ENCODE data around the gene HSD3B2. TPM values are rescaled to one million over a fixed set of nuclear protein-coding genes. Genes with fewer than 3 reads are reported as not detected.
A peak's percentile ranks its signal among the peaks of the same experiment; 100 is the strongest.

The HSD3B2 gene
- total RNA-seq, 4 donors from 2014 or later, result 3.0 to 125 (median 46.4) TPM

DNA sequence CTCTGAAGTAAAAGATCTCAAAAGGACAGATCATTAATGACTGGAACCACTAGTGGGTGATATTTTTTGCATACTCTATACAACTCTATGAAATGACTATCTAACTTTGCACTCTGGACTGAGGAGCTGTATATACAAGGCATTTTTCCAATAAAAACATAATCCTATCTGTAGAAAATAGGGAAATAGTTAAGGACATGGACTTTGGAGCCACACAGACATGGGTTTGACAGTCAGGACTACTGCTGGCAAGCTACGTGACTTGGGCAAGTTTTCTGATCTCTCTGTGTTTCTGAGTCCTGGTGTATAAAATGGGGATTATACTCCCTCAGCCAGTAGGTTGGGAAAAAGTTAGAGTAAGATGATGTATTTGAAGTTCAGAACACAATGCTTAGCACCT, 20.9 kb upstream of the HSD3B2 start:
- Histone ChIP-seq H3K27ac (peak overlapping the region; percentile 37 to 59 (median 51)), H3K36me3 (no peaks in the 10 kb centered on the region), H3K27me3 (no peaks in the 10 kb centered on the region), H3K4me1 (peaks cover 0 to 34% (median 16%) of the 10 kb centered on the region in 4 donors), H3K4me3 (no peak overlapping the region), H3K9me3 (no peaks in the 10 kb centered on the region)
- intact Hi-C loops (cut with DNase I; ENCODE audit: low total_unique reads) (no loop called here), in situ Hi-C loops (cut with MboI; ENCODE audit: low pct_ligation_motif_present in 1 of 4, low pct_unique_long_range_greater_than_20kb in 1 of 4, low sequenced_read_pairs in 3 of 4) (no loop called here)
- TF ChIP-seq EP300 (IDR thresholded peaks at IDR 0.05; ENCODE audit: low read depth) (no peak), POLR2A (IDR thresholded peaks at IDR 0.05) (no peak), POLR2AphosphoS5 (IDR thresholded peaks at IDR 0.05) (no peak)
- TF ChIP-seq, protein P1, sequence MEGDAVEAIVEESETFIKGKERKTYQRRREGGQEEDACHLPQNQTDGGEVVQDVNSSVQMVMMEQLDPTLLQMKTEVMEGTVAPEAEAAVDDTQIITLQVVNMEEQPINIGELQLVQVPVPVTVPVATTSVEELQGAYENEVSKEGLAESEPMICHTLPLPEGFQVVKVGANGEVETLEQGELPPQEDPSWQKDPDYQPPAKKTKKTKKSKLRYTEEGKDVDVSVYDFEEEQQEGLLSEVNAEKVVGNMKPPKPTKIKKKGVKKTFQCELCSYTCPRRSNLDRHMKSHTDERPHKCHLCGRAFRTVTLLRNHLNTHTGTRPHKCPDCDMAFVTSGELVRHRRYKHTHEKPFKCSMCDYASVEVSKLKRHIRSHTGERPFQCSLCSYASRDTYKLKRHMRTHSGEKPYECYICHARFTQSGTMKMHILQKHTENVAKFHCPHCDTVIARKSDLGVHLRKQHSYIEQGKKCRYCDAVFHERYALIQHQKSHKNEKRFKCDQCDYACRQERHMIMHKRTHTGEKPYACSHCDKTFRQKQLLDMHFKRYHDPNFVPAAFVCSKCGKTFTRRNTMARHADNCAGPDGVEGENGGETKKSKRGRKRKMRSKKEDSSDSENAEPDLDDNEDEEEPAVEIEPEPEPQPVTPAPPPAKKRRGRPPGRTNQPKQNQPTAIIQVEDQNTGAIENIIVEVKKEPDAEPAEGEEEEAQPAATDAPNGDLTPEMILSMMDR (IDR thresholded peaks at IDR 0.05), result peak in 1 of 5 experiments; percentile 29
- 40 to 68% methylated on average over 1 of the region's 1 CpG for WGBS, 2 donors (ENCODE audit: low coverage in 1 of 2)
- DNase-seq, result peak; percentile 30

DNA sequence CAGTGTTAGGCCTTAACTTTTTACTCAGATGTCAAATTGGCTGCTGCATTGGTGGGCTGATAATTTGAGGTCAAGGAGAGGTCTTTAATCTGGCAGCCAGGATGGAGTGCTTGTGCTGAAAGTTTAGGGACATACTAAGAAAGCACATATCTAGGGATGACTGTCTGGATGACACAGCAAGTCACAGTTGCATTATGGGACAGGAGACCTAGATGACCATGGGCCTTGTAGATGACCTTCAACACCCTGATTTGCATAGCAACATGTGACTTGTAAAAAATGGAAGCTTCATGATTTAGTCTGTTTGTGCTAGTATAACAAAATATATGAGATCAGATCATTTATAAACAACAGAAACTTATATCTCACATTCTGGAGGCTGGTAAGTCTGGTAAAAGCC, 18.0 kb upstream of the HSD3B2 start:
- TF ChIP-seq EP300 (IDR thresholded peaks at IDR 0.05; ENCODE audit: low read depth), result no peak
- TF ChIP-seq, protein P1 (IDR thresholded peaks at IDR 0.05), result no peak
- no peak for TF ChIP-seq POLR2AphosphoS5 (IDR thresholded peaks at IDR 0.05)
- H3K27me3 ChIP-seq, result no peaks in the 10 kb centered on the region
- no peak overlapping the region for H3K27ac ChIP-seq
- no peak overlapping the region for H3K4me3 ChIP-seq
- H3K9me3 ChIP-seq, result no peaks in the 10 kb centered on the region
- intact Hi-C loops (cut with DNase I; ENCODE audit: low total_unique reads), result no loop called here
- peaks cover 0 to 24% (median 11%) of the 10 kb centered on the region in 4 donors for H3K4me1 ChIP-seq
- H3K36me3 ChIP-seq, result no peaks in the 10 kb centered on the region
- DNase-seq, result no peak
- in situ Hi-C loops (cut with MboI; ENCODE audit: low pct_ligation_motif_present in 1 of 4, low pct_unique_long_range_greater_than_20kb in 1 of 4, low sequenced_read_pairs in 3 of 4), result no loop called here

DNA sequence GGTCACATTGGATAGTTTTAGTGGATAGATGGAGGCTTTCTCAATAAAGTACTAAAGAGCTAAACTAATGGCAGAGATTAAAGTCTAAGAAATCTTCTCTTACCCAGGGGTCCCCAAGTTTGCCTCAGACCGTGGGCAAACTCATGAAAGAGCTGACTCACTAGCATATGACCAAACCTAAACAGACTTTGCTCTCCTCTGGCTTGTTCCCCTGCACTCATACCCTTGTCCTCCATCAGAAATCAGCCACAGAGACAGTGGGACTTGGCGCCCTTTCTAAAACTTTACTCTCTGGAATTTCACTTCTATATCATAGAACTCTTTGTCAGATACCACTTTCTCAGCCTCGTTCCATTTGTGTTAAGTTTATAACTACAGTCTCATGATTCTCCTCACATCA, 17.0 kb upstream of the HSD3B2 start:
- Histone ChIP-seq H3K27ac (no peak overlapping the region), H3K4me1 (peaks cover 0 to 16% (median 11%) of the 10 kb centered on the region in 4 donors), H3K36me3 (no peaks in the 10 kb centered on the region), H3K27me3 (no peaks in the 10 kb centered on the region), H3K9me3 (no peaks in the 10 kb centered on the region), H3K4me3 (no peak overlapping the region)
- no peak for DNase-seq
- WGBS, 2 donors (ENCODE audit: low coverage in 1 of 2), result 65 to 78% methylated on average over 3 of the region's 3 CpGs
- TF ChIP-seq EP300 (IDR thresholded peaks at IDR 0.05; ENCODE audit: low read depth) (no peak), POLR2AphosphoS5 (IDR thresholded peaks at IDR 0.05) (no peak), POLR2A (IDR thresholded peaks at IDR 0.05) (no peak)
- TF ChIP-seq, protein P1 (IDR thresholded peaks at IDR 0.05), result no peak
- intact Hi-C loops (cut with DNase I; ENCODE audit: low total_unique reads) (no loop called here), in situ Hi-C loops (cut with MboI; ENCODE audit: low pct_ligation_motif_present in 1 of 4, low pct_unique_long_range_greater_than_20kb in 1 of 4, low sequenced_read_pairs in 3 of 4) (no loop called here)

DNA sequence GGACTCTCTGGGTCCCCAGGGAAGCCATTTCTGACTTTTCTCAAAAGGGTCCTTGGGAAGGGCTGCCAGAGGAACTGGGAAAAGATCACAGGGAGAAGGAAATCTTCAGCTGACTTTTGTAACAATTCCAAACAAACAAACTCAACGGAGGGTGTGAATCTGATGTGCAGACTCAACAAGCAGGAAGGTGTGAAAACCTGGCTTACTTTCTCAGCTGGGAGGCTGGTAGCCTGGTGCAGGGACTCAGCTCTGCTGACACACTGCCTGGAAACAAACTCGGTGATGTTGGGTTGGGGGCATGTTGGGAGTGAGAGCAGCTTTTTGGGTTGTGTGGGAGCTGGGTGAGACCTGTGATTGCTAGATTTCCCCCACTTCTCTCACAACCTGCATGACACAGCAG, 10.2 kb upstream of the HSD3B2 start:
- no peaks in the 10 kb centered on the region for H3K36me3 ChIP-seq
- WGBS, 2 donors (ENCODE audit: low coverage in 1 of 2), result 23% methylated on average over 2 of the region's 2 CpGs; no CpG with 5 or more reads in 1 of the 2 donors
- in situ Hi-C loops (cut with MboI; ENCODE audit: low pct_ligation_motif_present in 1 of 4, low pct_unique_long_range_greater_than_20kb in 1 of 4, low sequenced_read_pairs in 3 of 4), result no loop called here

DNA sequence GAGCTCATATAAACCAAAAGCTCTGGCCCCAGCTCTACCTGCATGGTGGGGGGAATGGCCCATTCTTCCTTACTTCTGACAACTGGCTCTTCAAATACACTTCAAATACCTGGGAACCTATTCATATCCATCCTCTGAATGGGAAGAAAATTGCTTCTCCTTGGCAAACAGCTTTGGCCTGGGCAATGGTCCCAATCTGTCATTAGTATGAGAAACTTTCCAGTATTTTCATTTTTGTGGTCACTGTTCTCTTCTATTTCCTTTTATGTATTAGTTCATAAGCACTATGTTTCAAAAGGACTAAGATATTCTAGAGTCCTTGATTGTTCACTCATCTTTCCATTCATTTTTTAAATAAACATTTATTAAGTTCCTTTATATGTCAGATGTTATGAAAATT, 5.2 kb upstream of the HSD3B2 start:
- in situ Hi-C loops (cut with MboI; ENCODE audit: low pct_ligation_motif_present in 1 of 4, low pct_unique_long_range_greater_than_20kb in 1 of 4, low sequenced_read_pairs in 3 of 4) (no loop called here), intact Hi-C loops (cut with DNase I; ENCODE audit: low total_unique reads) (no loop called here)
- Histone ChIP-seq H3K27ac (no peak overlapping the region), H3K36me3 (no peaks in the 10 kb centered on the region), H3K4me1 (peaks cover 0 to 17% (median 7%) of the 10 kb centered on the region in 4 donors), H3K9me3 (peaks cover 0 to 5% of the 10 kb centered on the region in 2 donors), H3K27me3 (no peaks in the 10 kb centered on the region), H3K4me3 (no peak overlapping the region)
- DNase-seq, result no peak
- TF ChIP-seq POLR2A (IDR thresholded peaks at IDR 0.05) (no peak), POLR2AphosphoS5 (IDR thresholded peaks at IDR 0.05) (no peak), EP300 (IDR thresholded peaks at IDR 0.05; ENCODE audit: low read depth) (no peak)
- TF ChIP-seq, protein P1 (IDR thresholded peaks at IDR 0.05), result no peak

More for the DNA sequence above, 10.2 kb upstream of the HSD3B2 start:
- Histone ChIP-seq H3K9me3 (peaks cover 0 to 5% of the 10 kb centered on the region in 2 donors), H3K4me1 (peaks cover 0 to 6% (median 1%) of the 10 kb centered on the region in 4 donors), H3K4me3 (no peak overlapping the region), H3K27me3 (no peaks in the 10 kb centered on the region), H3K27ac (no peak overlapping the region)
- intact Hi-C loops (cut with DNase I; ENCODE audit: low total_unique reads), result no loop called here
- no peak for DNase-seq
- no peak for TF ChIP-seq POLR2AphosphoS5 (IDR thresholded peaks at IDR 0.05)

Measured in transverse colon (tissue), 4 donors.